ENCODE results near the gene STK11. TPM values are rescaled to one million over a fixed set of nuclear protein-coding genes. Genes with fewer than 3 reads are reported as not detected.
"Not testable (repeated sequence)": the region's sequence is repeated elsewhere in the genome, so short reads cannot be mapped to it uniquely, and the experiment has no call there.

Gene STK11
- total RNA-seq, 1 experiment from 2014 or later, result 53.0 TPM

GRCh38 chr19:1245494-1246264 lies 40.1 kb downstream of the STK11 start:
- H2AFZ ChIP-seq, result no peak overlapping the region
- H3K36me3 ChIP-seq (ENCODE audit: low read depth), result no peaks in the 10 kb centered on the region
- H4K20me1 ChIP-seq (ENCODE audit: insufficient read depth), result no peaks in the 10 kb centered on the region
- intact Hi-C loops (cut with micrococcal nuclease; ENCODE audit: unreplicated experiment), result loop anchor here (5.0 kb wide), 1 partner anchor 63 kb away; no protein-coding TSS in a partner anchor
- peaks cover 13% of the 10 kb centered on the region for H3K79me2 ChIP-seq (ENCODE audit: low read depth)
- no peaks in the 10 kb centered on the region for H3K27me3 ChIP-seq (ENCODE audit: insufficient read depth, low read depth)
- H3K4me2 ChIP-seq, result no peak overlapping the region; the same call in 1 of the 2 replicates
- peaks cover 22% of the 10 kb centered on the region for H3F3A ChIP-seq (ENCODE audit: insufficient read depth, low read depth)
- no peaks in the 10 kb centered on the region for H3K9me2 ChIP-seq (ENCODE audit: insufficient read depth)
- H3K4me3 ChIP-seq, result no peak overlapping the region
- DNase-seq, result no peak
- CTCF ChIA-PET, result interaction anchor here (3.0 kb wide), 1 partner anchor 22 kb away, joined by 76 read pairs; the partner anchor contains the start of gene CIRBP
- POLR2A ChIA-PET (ENCODE audit: unreplicated experiment), result interaction anchor here (0.5 to 1.3 kb wide), 2 partner anchors 21 to 23 kb away, joined by 6 to 11 read pairs; partner anchors contain the start of gene CIRBP
- peaks cover 31% of the 10 kb centered on the region for H3K4me1 ChIP-seq (replicated peaks; ENCODE audit: insufficient read depth)
- H3K27ac ChIP-seq, result no peak overlapping the region
- TF ChIP-seq CTCF (conservative IDR thresholded peaks at IDR 0.05), result no peak
- no peak for TF ChIP-seq EZH2 (IDR thresholded peaks at IDR 0.05; ENCODE audit: low read depth)
- no peaks in the 10 kb centered on the region for H3K9me3 ChIP-seq (ENCODE audit: insufficient read depth, low read depth)
- no TSS peak for BruUV-seq (replicated peaks)

DNA sequence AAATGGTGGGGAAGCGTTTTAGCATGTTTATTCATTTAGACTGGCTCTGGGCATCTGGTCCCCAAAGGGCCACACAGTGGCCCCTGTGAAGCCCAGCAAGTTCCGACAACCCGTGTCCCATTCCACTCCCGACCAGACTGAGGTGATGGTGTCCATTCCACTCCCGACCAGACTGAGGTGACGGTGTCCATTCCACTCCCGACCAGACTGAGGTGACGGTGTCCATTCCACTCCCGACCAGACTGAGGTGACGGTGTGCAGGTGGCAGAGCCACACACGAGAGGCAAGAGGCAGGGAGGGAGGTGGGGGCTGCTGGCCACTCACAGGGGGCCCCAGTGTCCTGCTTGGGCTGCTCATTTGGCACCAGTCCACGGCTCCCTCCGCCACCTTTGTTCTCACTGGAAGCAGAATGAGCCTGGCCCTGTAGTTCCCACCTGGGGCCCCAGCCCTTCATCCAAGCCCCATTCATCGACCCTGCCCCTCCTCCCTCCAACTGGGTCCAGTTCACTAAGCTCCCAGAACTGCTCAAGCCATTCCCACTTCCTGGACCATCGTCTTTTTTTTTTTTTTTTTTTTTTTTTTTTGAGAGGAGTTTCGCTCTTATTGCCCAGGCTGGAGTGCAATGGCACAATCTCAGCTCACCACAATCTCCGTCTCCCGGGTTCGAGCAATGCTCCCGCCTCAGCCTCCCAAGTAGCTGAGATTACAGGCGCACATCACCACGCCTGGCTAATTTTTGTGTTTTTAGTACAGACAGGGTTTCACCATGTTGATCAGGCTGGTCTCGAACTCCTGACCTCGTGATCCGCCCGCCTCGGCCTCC lies 40.9 kb downstream of the STK11 start:
- POLR2A ChIA-PET (ENCODE audit: unreplicated experiment); H3K9me3 ChIP-seq (ENCODE audit: insufficient read depth, low read depth); H4K20me1 ChIP-seq (ENCODE audit: insufficient read depth); DNase-seq; H3K4me3 ChIP-seq; H3K4me2 ChIP-seq; H3K9me2 ChIP-seq (ENCODE audit: insufficient read depth); BruUV-seq (replicated peaks); H2AFZ ChIP-seq; H3K36me3 ChIP-seq (ENCODE audit: low read depth); H3K27me3 ChIP-seq (ENCODE audit: insufficient read depth, low read depth): not testable (repeated sequence)
- Histone ChIP-seq H3K4me1 (replicated peaks; ENCODE audit: insufficient read depth) (peaks cover 25% of the 10 kb centered on the region; the same call in 1 of the 2 replicates), H3F3A (ENCODE audit: insufficient read depth, low read depth) (peaks cover 24% of the 10 kb centered on the region), H3K27ac (peak overlapping the region; percentile 84; the same call in 1 of the 2 replicates), H3K79me2 (ENCODE audit: low read depth) (peaks cover 21% of the 10 kb centered on the region)
- CTCF ChIA-PET, result interaction anchor here (0.6 kb wide), 1 partner anchor 170 kb away, joined by 9 read pairs; no protein-coding TSS in a partner anchor
- intact Hi-C loops (cut with micrococcal nuclease; ENCODE audit: unreplicated experiment), result loop anchor here (5.0 kb wide), 1 partner anchor 64 kb away; no protein-coding TSS in a partner anchor

DNA sequence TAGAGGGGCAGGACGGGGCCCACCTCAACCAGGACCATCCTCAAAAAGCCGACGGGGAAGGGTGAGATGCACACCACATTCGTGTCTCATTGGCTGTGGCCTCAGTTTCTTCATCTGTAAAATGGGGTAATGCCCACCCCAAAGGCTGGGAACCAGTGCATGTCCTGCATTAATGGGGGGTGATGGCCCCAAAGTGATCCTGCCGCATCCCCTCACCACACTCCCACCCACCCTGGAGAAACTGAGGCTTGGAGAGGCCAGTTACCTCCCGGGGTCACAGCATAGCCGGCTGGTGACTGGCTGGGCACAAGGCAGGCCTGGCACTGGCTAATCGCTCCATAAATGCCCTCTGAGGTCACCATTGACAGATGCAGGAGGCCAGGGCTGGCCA lies 42.2 kb downstream of the STK11 start:
- BruUV-seq (replicated peaks), result TSS peak; percentile 30
- H3F3A ChIP-seq (ENCODE audit: insufficient read depth, low read depth), result peaks cover 30% of the 10 kb centered on the region
- no peaks in the 10 kb centered on the region for H3K27me3 ChIP-seq (ENCODE audit: insufficient read depth, low read depth)
- H3K4me1 ChIP-seq (replicated peaks; ENCODE audit: insufficient read depth), result peaks cover 25% of the 10 kb centered on the region; the same call in 1 of the 2 replicates
- H3K36me3 ChIP-seq (ENCODE audit: low read depth), result no peaks in the 10 kb centered on the region
- H3K9me3 ChIP-seq (ENCODE audit: insufficient read depth, low read depth), result no peaks in the 10 kb centered on the region
- peak overlapping the region; percentile 59 for H3K4me2 ChIP-seq
- POLR2A ChIA-PET (ENCODE audit: unreplicated experiment), result no interaction called here
- no peak overlapping the region for H2AFZ ChIP-seq
- peak overlapping the region; percentile 84 for H3K27ac ChIP-seq
- H3K79me2 ChIP-seq (ENCODE audit: low read depth), result peaks cover 20% of the 10 kb centered on the region
- peak overlapping the region; percentile 75; the same call in 1 of the 2 replicates for H3K4me3 ChIP-seq
- CTCF ChIA-PET, result no interaction called here
- no peak for DNase-seq
- no peaks in the 10 kb centered on the region for H4K20me1 ChIP-seq (ENCODE audit: insufficient read depth)
- intact Hi-C loops (cut with micrococcal nuclease; ENCODE audit: unreplicated experiment), result loop anchor here (5.0 kb wide), 1 partner anchor 65 kb away; no protein-coding TSS in a partner anchor
- TF ChIP-seq EZH2 (IDR thresholded peaks at IDR 0.05; ENCODE audit: low read depth) (no peak), CTCF (conservative IDR thresholded peaks at IDR 0.05) (no peak)
- no peaks in the 10 kb centered on the region for H3K9me2 ChIP-seq (ENCODE audit: insufficient read depth)

Measured in PC-9 (cell line).